Pancreas (tissue), 10 donors: Measurements from ENCODE around the gene CCDC187. TPM values are rescaled to one million over a fixed set of nuclear protein-coding genes. Genes with fewer than 3 reads are reported as not detected.

ENCODE experiments used
- ATAC-seq, 4 donors: fragments of 200-7000 bp; cut with Tn5 transposase; one replicate each; pipeline versions ENCODE4 v1.8.0 to v1.9.1; 2020; ENCODE audit warnings: mild to moderate bottlenecking in 4 of 4, moderate library complexity in 4 of 4
- DNase-seq, 6 donors: peaks; one replicate each; pipeline ENCODE4 v3.0.0-alpha.2; 2020
- FAIRE-seq: peaks from 2 replicates; lab custom pipeline; 2012; peaks lifted over from hg19 to GRCh38; lab: Jason Lieb, UNC
- H3K27ac ChIP-seq, 4 donors: fragments of 200-600 bp; sonication (generic); 1 replicate in 3 of 4; 2 replicates in 1 of 4; pipeline versions ENCODE4 v1.5.0 to v1.8.0; 2020
- H3K27me3 ChIP-seq, 4 donors: fragments of 200-600 bp; one replicate each; pipeline ENCODE4 v1.8.0; 2021
- H3K36me3 ChIP-seq, 3 donors: fragments of 200-600 bp; sonication (generic) in 1 of 3; one replicate each; pipeline versions ENCODE4 v1.5.0 to v1.8.0; 2020 to 2021
- H3K4me1 ChIP-seq, 3 donors: fragments of 200-600 bp; one replicate each; pipeline ENCODE4 v1.8.0; 2021
- H3K4me3 ChIP-seq, 4 donors: fragments of 200-600 bp; sonication (generic) in 2 of 4; one replicate each; pipeline versions ENCODE4 v1.5.0 to v1.8.0; 2020 to 2021
- H3K9me3 ChIP-seq, 4 donors: fragments of 200-600 bp; one replicate each; pipeline ENCODE4 v1.8.0; 2021
- WGBS, 2 donors: extraction: QIAGEN DNeasy Blood & Tissue Kit; methylation state at CpG; one replicate each; pipeline ENCODE4 v1.1.7; 2013; 5-methylcytosine and 5-hydroxymethylcytosine counted together
- intact Hi-C, 3 donors: fragments of 100-400 bp; cut with DNase I; formaldehyde crosslinking; loops; one replicate each; pipeline versions ENCODE4 v1.11.1 to v1.14.2; 2022
- polyA plus RNA-seq, 2 donors: library from polyadenylated mRNA; stranded (reverse); fragments of 200-250 nt; gene quantifications; one replicate each; pipeline ENCODE4 v1.2.3, GENCODE V29; 2013
- total RNA-seq, 6 donors: library from RNA; stranded (reverse); fragmentation: NEBNext Ultra II Directional in 4 of 6; extraction: Animal tissue kit (Norgen Biotek cat#: 25700) in 4 of 6; gene quantifications; one replicate each; pipeline versions ENCODE4 v1.2.1 to v1.2.4, GENCODE V29; 2021 to 2023
- TF ChIP-seq, protein P1 (sequence below), 4 donors: fragments of 200-600 bp; sonication (generic) in 3 of 4; IDR thresholded peaks; one replicate each; pipeline versions ENCODE4 v1.5.0 to v1.8.0; 2021; ENCODE audit warnings: antibody characterized with exemption in 4 of 4
- donor health status: healthy with polysubstance abuse.
- donor health status: DM: no; HTN: no; CAD: no; lungs with moderate emphysema.
- donor health status: DM: no; HTN: no; CAD: no.
- donor health status: control.
- donor health status: control.
- donor health status: Bipolar disorder and iron deficiency.
- donor health status: DM: yes; HTN: yes; CAD: no.
- donor health status: DM: no; HTN: no; CAD: no.
- donor health status: DM: no; HTN: no; CAD: no.
- donor health status: DM: yes; HTN: yes; CAD: no.

The CCDC187 gene
- total and polyA plus RNA-seq, 8 donors, result 0.14 to 2.6 (median 0.43) TPM

DNA sequence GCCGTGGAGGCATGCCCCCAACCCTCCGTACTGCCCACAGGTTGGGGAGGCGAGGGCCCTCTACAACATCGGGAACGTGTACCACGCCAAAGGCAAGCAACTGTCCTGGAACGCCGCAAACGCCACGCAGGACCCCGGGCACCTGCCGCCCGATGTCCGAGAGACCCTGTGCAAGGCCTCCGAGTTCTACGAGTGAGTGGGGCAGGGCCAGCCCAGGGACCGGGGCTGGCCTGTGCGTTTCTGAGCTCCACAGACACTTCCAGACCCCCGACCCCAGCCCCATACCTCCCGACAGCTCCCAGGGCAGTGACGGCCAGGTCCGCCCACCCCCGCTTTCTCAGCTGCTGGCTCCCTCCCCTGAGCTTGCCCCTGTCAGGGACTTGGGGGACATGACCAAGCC is 33.0 kb upstream of the CCDC187 start:
- no peak overlapping the region for H3K27ac ChIP-seq
- no peaks in the 10 kb centered on the region for H3K9me3 ChIP-seq
- H3K36me3 ChIP-seq, result no peaks in the 10 kb centered on the region
- FAIRE-seq (no peak), DNase-seq (no peak), ATAC-seq (no peak)
- intact Hi-C loops, result no loop called here
- H3K4me3 ChIP-seq, result no peak overlapping the region
- 94% methylated on average over 17 to 23 of the region's 23 CpGs for WGBS, 2 donors
- H3K27me3 ChIP-seq, result no peaks in the 10 kb centered on the region
- H3K4me1 ChIP-seq, result peaks cover 7 to 21% (median 14%) of the 10 kb centered on the region in 3 donors
- TF ChIP-seq, protein P1, sequence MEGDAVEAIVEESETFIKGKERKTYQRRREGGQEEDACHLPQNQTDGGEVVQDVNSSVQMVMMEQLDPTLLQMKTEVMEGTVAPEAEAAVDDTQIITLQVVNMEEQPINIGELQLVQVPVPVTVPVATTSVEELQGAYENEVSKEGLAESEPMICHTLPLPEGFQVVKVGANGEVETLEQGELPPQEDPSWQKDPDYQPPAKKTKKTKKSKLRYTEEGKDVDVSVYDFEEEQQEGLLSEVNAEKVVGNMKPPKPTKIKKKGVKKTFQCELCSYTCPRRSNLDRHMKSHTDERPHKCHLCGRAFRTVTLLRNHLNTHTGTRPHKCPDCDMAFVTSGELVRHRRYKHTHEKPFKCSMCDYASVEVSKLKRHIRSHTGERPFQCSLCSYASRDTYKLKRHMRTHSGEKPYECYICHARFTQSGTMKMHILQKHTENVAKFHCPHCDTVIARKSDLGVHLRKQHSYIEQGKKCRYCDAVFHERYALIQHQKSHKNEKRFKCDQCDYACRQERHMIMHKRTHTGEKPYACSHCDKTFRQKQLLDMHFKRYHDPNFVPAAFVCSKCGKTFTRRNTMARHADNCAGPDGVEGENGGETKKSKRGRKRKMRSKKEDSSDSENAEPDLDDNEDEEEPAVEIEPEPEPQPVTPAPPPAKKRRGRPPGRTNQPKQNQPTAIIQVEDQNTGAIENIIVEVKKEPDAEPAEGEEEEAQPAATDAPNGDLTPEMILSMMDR (IDR thresholded peaks at IDR 0.05), result no peak

DNA sequence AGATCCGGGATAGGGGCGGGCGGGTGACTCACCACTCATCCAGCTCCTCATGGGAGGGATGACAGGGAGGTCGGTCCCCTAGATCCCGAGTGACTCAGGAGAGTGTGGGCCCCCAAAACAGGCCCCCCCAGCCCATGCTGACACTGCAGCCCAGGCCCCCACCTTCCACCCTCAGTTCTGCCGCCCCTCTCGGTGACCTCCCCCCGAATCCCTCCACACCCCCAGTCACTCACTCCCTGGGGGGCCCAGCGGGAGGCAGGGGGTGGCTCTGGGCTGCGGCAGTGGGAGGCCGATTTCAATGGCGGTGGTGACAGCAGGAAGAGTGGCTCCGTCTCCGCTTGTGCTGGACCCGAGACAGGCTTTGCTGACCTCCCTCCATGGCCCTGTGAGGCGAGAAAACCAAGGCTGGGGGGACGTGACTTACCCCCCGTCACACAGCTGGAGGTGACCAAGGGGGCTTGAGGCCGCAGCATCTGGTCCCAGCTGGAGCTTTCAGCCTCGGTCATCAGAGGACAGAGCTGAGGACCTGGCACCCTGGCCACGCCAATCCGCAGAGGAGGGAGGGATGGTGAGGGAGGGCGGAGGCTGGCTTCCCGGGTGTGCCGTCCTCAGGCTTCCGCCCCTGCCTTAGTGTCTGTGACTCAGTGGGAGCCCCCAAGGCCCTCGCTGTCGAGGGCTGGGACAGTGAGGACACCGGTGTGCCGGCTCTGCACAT is 32.4 kb upstream of the CCDC187 start:
- Histone ChIP-seq H3K27me3 (no peaks in the 10 kb centered on the region), H3K36me3 (no peaks in the 10 kb centered on the region), H3K4me3 (no peak overlapping the region), H3K27ac (no peak overlapping the region), H3K9me3 (no peaks in the 10 kb centered on the region), H3K4me1 (peaks cover 7 to 19% (median 14%) of the 10 kb centered on the region in 3 donors)
- TF ChIP-seq, protein P1 (IDR thresholded peaks at IDR 0.05), result no peak
- 89 to 92% methylated on average over 27 to 30 of the region's 30 CpGs for WGBS, 2 donors
- intact Hi-C loops, result no loop called here
- FAIRE-seq, result no peak
- ATAC-seq, result no peak
- DNase-seq, result peak in 1 of 6 donors; percentile 40

DNA sequence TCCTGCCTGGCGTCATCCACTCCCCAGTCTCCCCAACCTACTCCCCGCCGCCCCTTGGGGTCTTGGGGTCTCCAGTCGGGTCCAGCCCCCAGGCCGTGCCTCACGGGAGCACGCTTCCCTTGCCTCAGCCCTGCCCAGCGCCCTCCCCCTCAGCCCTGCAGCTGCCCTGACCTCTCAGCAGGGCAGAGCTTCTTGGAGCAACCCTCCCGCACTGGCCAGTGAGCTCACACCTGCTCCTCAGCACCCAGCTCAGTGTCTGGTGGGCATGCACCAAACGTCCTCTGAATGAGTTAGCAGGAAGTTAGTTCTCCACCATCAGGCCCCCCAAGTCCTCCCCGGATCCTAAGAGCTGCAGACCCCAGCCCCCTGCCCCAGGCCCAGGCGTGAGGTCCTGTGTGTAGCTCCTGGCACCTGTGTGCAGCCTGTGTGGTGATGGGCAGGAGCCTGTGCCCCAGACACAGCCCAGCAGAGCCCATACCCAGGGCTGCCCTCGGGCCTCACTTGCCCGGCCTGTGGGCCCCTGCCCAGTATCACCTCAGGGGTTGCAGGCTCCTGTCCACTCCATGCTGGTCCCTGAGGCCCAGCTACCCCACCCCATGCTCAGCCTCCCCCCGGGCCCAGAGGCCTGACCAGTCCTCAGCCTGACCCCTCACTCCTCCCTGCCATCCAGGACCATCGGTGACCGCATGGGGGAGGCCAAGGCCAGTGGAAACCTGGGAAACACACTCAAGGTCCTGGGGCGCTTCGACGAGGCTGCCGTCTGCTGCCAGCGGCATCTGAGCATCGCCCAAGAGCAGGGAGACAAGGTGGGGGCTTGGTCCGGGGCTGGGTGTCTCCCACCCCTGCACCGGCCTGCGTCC is 31.6 kb upstream of the CCDC187 start:
- H3K27me3 ChIP-seq, result no peaks in the 10 kb centered on the region
- no peaks in the 10 kb centered on the region for H3K36me3 ChIP-seq
- H3K4me3 ChIP-seq, result no peak overlapping the region
- 89 to 92% methylated on average over 25 to 26 of the region's 26 CpGs for WGBS, 2 donors
- TF ChIP-seq, protein P1 (IDR thresholded peaks at IDR 0.05), result no peak
- peaks cover 3 to 11% (median 9%) of the 10 kb centered on the region in 3 donors for H3K4me1 ChIP-seq
- no peak for FAIRE-seq
- DNase-seq, result peak in 1 of 6 donors; percentile 38
- no peak overlapping the region for H3K27ac ChIP-seq
- ATAC-seq, result no peak
- intact Hi-C loops, result no loop called here
- no peaks in the 10 kb centered on the region for H3K9me3 ChIP-seq

DNA sequence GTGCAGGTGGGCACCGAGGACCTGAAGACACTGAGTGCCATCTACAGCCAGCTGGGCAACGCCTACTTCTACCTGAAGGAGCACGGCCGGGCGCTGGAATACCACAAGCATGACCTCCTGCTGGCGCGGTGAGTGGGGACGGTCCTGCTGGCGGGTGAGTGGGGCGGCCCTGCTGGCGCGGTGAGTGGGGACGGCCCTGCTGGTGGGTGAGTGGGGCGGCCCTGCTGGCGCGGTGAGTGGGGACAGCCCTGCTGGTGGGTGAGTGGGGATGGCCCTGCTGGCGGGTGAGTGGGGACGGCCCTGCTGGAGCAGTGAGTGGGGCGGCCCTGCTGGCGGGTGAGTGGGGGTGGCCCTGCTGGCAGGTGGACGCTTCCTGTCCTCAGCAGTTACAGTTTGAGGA is 30.6 kb upstream of the CCDC187 start:
- TF ChIP-seq, protein P1 (IDR thresholded peaks at IDR 0.05), result no peak

More for the DNA sequence above, 30.6 kb upstream of the CCDC187 start:
- intact Hi-C loops, result no loop called here
- DNase-seq (peak in 1 of 6 donors; percentile 42), ATAC-seq (no peak), FAIRE-seq (no peak)
- H3K36me3 ChIP-seq, result no peaks in the 10 kb centered on the region
- no peak overlapping the region for H3K4me3 ChIP-seq
- H3K4me1 ChIP-seq, result peaks cover 0 to 3% (median 0%) of the 10 kb centered on the region in 3 donors
- H3K27me3 ChIP-seq, result no peaks in the 10 kb centered on the region
- 95 to 97% methylated on average over 18 to 21 of the region's 21 CpGs for WGBS, 2 donors
- no peak overlapping the region for H3K27ac ChIP-seq
- no peaks in the 10 kb centered on the region for H3K9me3 ChIP-seq
